Trophoblast cell (in vitro differentiated cells and primary cell): Measurements from ENCODE around the gene KCNIP4.

ENCODE experiments used
- DNase-seq, 2 donors: peaks; one replicate each; pipeline ENCODE4 v3.0.0-alpha.2; 2016
- H2AFZ ChIP-seq: 2 replicates; pipeline ENCODE4 v1.6.1; 2013; ENCODE audit warnings: low read length, moderate library complexity, mild to moderate bottlenecking; ENCODE audit not compliant: insufficient read depth, poor library complexity
- H2AK5ac ChIP-seq: 2 replicates; pipeline ENCODE4 v1.6.1; 2013; ENCODE audit warnings: mild to moderate bottlenecking, low read length
- H2BK120ac ChIP-seq: 2 replicates; pipeline ENCODE4 v1.6.1; 2013; ENCODE audit warnings: low read length, mild to moderate bottlenecking, moderate library complexity; ENCODE audit not compliant: insufficient read depth, poor library complexity
- H2BK12ac ChIP-seq: 2 replicates; pipeline ENCODE4 v1.6.1; 2013; ENCODE audit warnings: mild to moderate bottlenecking, low read length, moderate library complexity
- H2BK5ac ChIP-seq: 2 replicates; pipeline ENCODE4 v1.6.1; 2013; ENCODE audit warnings: low read length, low read depth, moderate library complexity, mild to moderate bottlenecking; ENCODE audit not compliant: poor library complexity
- H3K14ac ChIP-seq: 2 replicates; pipeline ENCODE4 v1.6.1; 2013; ENCODE audit warnings: mild to moderate bottlenecking, low read length
- H3K18ac ChIP-seq: 2 replicates; pipeline ENCODE4 v1.6.1; 2013; ENCODE audit warnings: mild to moderate bottlenecking, low read length
- H3K23ac ChIP-seq: 2 replicates; pipeline ENCODE4 v1.6.1; 2013; ENCODE audit warnings: low read length
- H3K27ac ChIP-seq: 2 replicates; pipeline ENCODE4 v1.5.1; 2013; ENCODE audit warnings: low read depth, mild to moderate bottlenecking, inconsistent platforms, low read length, moderate library complexity
- H3K27me3 ChIP-seq: 2 replicates; pipeline ENCODE4 v1.6.1; 2013; ENCODE audit warnings: inconsistent platforms, mild to moderate bottlenecking, low read length, moderate library complexity; ENCODE audit not compliant: insufficient read depth
- H3K36me3 ChIP-seq, 2 experiments: 1 replicate in 1 of 2; 2 replicates in 1 of 2; pipeline ENCODE4 v1.6.1; 2013; ENCODE audit warnings: low read length in 2 of 2, mild to moderate bottlenecking in 2 of 2, moderate library complexity in 1 of 2; ENCODE audit not compliant: insufficient read depth in 2 of 2, control insufficient read depth in 1 of 2
- H3K4ac ChIP-seq: 2 replicates; pipeline ENCODE4 v1.6.1; 2013; ENCODE audit warnings: low read depth, mild to moderate bottlenecking, low read length, moderate library complexity
- H3K4me1 ChIP-seq, 2 experiments: 1 replicate in 1 of 2; 2 replicates in 1 of 2; pipeline ENCODE4 v1.6.1; 2013; ENCODE audit warnings: low read length in 2 of 2, mild to moderate bottlenecking in 2 of 2, moderate library complexity in 1 of 2; ENCODE audit not compliant: insufficient read depth in 2 of 2, control insufficient read depth in 1 of 2
- H3K4me2 ChIP-seq: 2 replicates; pipeline ENCODE4 v1.6.1; 2013; ENCODE audit warnings: inconsistent platforms, mild to moderate bottlenecking, low read length, moderate library complexity
- H3K4me3 ChIP-seq: 2 replicates; pipeline ENCODE4 v1.5.1; 2013; ENCODE audit warnings: mild to moderate bottlenecking, low read depth, low read length, inconsistent platforms
- H3K79me1 ChIP-seq: one replicate; pipeline ENCODE4 v1.6.1; 2013; ENCODE audit warnings: low read length
- H3K79me2 ChIP-seq: 2 replicates; pipeline ENCODE4 v1.6.1; 2013; ENCODE audit warnings: low read length, mild to moderate bottlenecking; ENCODE audit not compliant: control insufficient read depth, insufficient read depth, poor library complexity
- H3K9ac ChIP-seq: 2 replicates; pipeline ENCODE4 v1.6.1; 2013; ENCODE audit warnings: mild to moderate bottlenecking, low read length
- H3K9me3 ChIP-seq: 2 replicates; pipeline ENCODE4 v1.6.1; 2013; ENCODE audit warnings: low read depth, mild to moderate bottlenecking, control low read depth, inconsistent platforms, low read length; ENCODE audit not compliant: insufficient read depth
- H4K12ac ChIP-seq: 2 replicates; pipeline ENCODE4 v1.6.1; 2013; ENCODE audit warnings: low read depth, mild to moderate bottlenecking, low read length, moderate library complexity
- H4K8ac ChIP-seq: 2 replicates; pipeline ENCODE4 v1.6.1; 2013; ENCODE audit warnings: low read depth, mild to moderate bottlenecking, low read length, moderate library complexity
- H4K91ac ChIP-seq: one replicate; pipeline ENCODE4 v1.6.1; 2013; ENCODE audit warnings: low read depth, mild to moderate bottlenecking, low read length, moderate library complexity
- WGBS: extraction: QIAGEN DNeasy Blood & Tissue Kit; methylation state at CpG from one replicate; pipeline ENCODE4 v1.1.7; 2013; ENCODE audit warnings: missing lambda C conversion rate; ENCODE audit not compliant: insufficient read length, insufficient coverage; ENCODE audit errors: extremely low coverage; 5-methylcytosine and 5-hydroxymethylcytosine counted together

The KCNIP4 gene

DNA sequence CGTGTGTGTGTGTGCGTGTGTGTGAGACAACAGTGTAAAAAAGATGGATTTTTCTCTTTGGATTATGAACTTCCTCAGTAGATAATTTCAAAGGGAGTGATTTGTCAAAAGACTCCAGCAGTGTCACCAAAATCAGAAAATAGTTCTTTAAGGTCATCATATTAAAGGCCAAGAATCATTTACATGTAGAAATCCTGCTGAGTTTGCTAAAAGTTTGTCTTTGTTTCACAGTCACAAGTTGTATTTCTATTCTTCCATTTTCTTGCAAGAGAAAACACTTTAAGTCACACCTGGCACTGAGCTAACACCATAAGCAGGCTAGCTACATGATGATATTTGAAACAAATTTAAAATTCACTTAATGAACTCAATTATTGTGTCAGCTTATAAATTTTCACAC lies 1025.6 kb downstream of the KCNIP4 start:
- H3K23ac ChIP-seq = no peak overlapping the region
- H2AFZ ChIP-seq = no peak overlapping the region
- H3K4me3 ChIP-seq = no peak overlapping the region
- H3K9me3 ChIP-seq = no peaks in the 10 kb centered on the region
- no peak overlapping the region for H3K4ac ChIP-seq
- no peak overlapping the region for H2BK120ac ChIP-seq
- no peaks in the 10 kb centered on the region for H3K27me3 ChIP-seq
- no peaks in the 10 kb centered on the region for H3K36me3 ChIP-seq
- no peak overlapping the region for H3K9ac ChIP-seq
- no peak overlapping the region for H3K18ac ChIP-seq
- H3K27ac ChIP-seq = no peak overlapping the region
- no peak overlapping the region for H4K12ac ChIP-seq
- no peak for DNase-seq
- no peaks in the 10 kb centered on the region for H3K79me1 ChIP-seq
- no peaks in the 10 kb centered on the region for H3K79me2 ChIP-seq
- no peak overlapping the region for H2BK12ac ChIP-seq
- no CpG with 5 or more reads among the region's 2 CpGs for WGBS
- H2BK5ac ChIP-seq = no peak overlapping the region
- no peak overlapping the region for H4K8ac ChIP-seq
- peaks cover 8 to 9% of the 10 kb centered on the region in 2 experiments for H3K4me1 ChIP-seq
- no peak overlapping the region for H2AK5ac ChIP-seq
- H3K14ac ChIP-seq = no peak overlapping the region
- H3K4me2 ChIP-seq = no peak overlapping the region
- H4K91ac ChIP-seq = no peak overlapping the region

DNA sequence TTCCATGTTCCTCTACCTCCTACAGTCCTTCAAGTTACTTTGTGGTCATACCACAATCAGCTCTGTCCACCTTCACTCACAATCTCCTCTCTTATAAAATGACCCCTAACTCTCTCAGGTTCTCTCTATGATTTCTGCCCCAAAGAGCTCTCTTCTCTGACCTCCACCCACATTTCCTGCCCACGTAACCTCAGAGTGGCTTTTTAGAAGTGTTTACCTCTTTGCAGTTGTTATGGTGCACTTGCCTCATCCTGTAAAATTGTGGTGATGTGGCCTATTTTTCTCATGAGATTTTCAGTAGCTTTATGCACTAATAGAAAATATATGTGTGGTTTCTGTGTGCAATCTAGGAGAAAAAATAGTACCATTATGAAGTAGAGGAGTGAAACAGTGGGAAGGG lies 1032.5 kb downstream of the KCNIP4 start:
- no peaks in the 10 kb centered on the region for H3K36me3 ChIP-seq
- WGBS = no CpG with 5 or more reads among the region's 1 CpG
- H4K91ac ChIP-seq = peak overlapping the region; percentile 57
- DNase-seq = no peak
- no peaks in the 10 kb centered on the region for H3K9me3 ChIP-seq
- no peak overlapping the region for H2BK12ac ChIP-seq
- peaks cover 2 to 6% of the 10 kb centered on the region in 2 experiments for H3K4me1 ChIP-seq
- no peak overlapping the region for H3K9ac ChIP-seq
- H3K27ac ChIP-seq = no peak overlapping the region
- H3K79me2 ChIP-seq = no peaks in the 10 kb centered on the region
- no peak overlapping the region for H2AFZ ChIP-seq
- no peak overlapping the region for H4K12ac ChIP-seq
- H3K14ac ChIP-seq = no peak overlapping the region
- no peak overlapping the region for H3K23ac ChIP-seq
- H2AK5ac ChIP-seq = no peak overlapping the region
- no peaks in the 10 kb centered on the region for H3K27me3 ChIP-seq
- no peak overlapping the region for H3K4me3 ChIP-seq
- H3K18ac ChIP-seq = no peak overlapping the region
- no peak overlapping the region for H4K8ac ChIP-seq
- H3K4me2 ChIP-seq = no peak overlapping the region
- no peaks in the 10 kb centered on the region for H3K79me1 ChIP-seq
- H3K4ac ChIP-seq = no peak overlapping the region
- no peak overlapping the region for H2BK5ac ChIP-seq
- H2BK120ac ChIP-seq = no peak overlapping the region

DNA sequence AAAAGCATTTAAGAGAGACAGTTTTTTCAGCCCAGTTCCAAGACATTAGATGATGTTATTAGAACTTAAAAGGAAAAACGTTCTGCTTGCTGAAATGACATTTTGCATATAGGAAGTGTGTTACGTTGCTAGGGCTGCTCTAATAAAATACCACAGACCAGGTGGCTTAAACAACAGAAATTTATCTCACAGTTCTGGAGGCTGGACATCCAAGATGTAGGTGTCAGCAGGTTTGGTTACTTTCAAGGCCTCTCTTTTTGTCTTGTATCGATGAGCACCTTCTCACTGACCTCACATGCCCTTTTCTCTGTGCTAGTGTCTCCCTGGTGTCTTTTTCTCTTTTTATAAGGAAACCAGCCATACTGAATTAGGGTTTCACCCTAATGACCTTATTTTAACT lies 1043.6 kb downstream of the KCNIP4 start:
- WGBS = no CpG with 5 or more reads among the region's 3 CpGs
- Histone ChIP-seq H4K91ac (no peak overlapping the region), H2BK120ac (no peak overlapping the region), H4K8ac (no peak overlapping the region), H3K27me3 (no peaks in the 10 kb centered on the region), H2AK5ac (no peak overlapping the region), H3K9ac (no peak overlapping the region), H3K18ac (no peak overlapping the region), H2BK12ac (no peak overlapping the region), H2AFZ (no peak overlapping the region), H3K4me3 (no peak overlapping the region), H3K14ac (no peak overlapping the region), H3K4me2 (no peak overlapping the region), H3K4ac (no peak overlapping the region), H4K12ac (no peak overlapping the region), H3K79me2 (no peaks in the 10 kb centered on the region), H3K27ac (no peak overlapping the region), H3K4me1 (no peaks in the 10 kb centered on the region), H3K79me1 (no peaks in the 10 kb centered on the region), H3K23ac (no peak overlapping the region), H3K36me3 (no peaks in the 10 kb centered on the region), H3K9me3 (no peaks in the 10 kb centered on the region), H2BK5ac (no peak overlapping the region)
- DNase-seq = no peak

DNA sequence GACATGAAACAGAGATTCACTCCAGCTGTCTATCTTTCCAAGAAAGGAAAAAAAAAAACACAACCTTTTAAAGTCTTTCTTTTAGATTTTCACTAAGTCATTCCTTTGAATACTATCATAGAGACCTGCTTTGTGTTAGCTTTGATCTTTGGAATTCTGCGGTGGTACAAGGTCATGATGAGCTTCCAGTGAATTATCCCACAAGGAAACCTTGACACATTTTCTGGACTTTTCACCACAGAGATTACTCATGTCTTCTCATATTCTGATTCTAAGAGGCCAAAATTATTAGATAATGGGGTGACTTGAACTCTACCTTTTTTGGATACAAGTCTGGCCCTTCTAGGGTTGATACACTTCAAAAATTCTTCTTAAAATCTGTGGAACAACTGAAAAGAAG lies 1046.7 kb downstream of the KCNIP4 start:
- Histone ChIP-seq H2AK5ac (no peak overlapping the region), H4K8ac (no peak overlapping the region), H3K27me3 (no peaks in the 10 kb centered on the region), H3K79me2 (no peaks in the 10 kb centered on the region), H3K23ac (no peak overlapping the region), H2BK120ac (no peak overlapping the region), H3K9me3 (no peaks in the 10 kb centered on the region), H3K14ac (no peak overlapping the region), H2BK5ac (peak overlapping the region; percentile 40), H3K9ac (no peak overlapping the region), H3K18ac (no peak overlapping the region), H2BK12ac (no peak overlapping the region), H3K4me3 (no peak overlapping the region), H3K79me1 (no peaks in the 10 kb centered on the region), H3K4me1 (no peaks in the 10 kb centered on the region), H3K4me2 (no peak overlapping the region), H2AFZ (no peak overlapping the region), H3K27ac (peak overlapping the region; percentile 51), H4K91ac (peak overlapping the region; percentile 11), H3K36me3 (no peaks in the 10 kb centered on the region), H3K4ac (no peak overlapping the region), H4K12ac (no peak overlapping the region)
- no peak for DNase-seq
- no CpG with 5 or more reads among the region's 1 CpG for WGBS
